Measurements from ENCODE around the gene PAQR4.

DNA sequence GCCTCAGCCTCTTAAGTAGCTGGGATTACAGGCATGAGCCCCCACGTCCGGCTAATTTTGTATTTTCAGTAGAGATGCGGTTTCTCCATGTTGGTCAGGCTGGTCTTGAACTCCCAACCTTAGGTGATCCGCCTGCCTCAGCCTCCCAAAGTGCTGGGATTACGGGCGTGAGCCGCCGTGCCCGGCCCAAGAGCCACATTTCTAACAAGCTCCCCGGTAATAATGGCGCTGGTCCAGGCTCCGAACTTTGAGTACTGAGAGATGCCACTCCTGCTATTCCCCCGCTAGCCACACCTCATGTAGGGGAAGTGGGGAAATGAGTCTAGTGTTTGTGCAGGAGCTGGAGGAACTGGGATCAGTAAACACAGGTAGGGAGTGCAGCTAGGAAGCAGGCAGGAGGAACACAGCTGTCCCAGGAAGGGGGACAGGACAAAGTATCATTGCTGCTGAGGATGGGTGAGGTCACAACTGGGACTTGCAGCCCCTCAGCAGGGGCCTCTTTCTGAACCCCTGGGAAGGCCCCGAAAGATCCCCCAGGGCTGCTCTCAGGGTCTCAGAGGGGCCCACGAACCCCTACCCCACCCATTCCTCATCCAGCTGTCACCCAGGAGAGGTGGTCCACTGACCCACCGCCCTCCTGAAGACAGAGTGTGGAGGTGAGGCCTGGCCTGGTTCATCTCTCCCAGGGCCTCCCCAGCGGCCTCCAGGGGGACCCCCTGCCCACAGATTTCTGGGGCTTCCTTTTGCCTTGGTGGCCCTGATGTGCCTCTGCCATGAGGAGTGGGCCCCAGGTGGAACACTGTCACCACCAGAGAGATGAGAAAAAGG lies 8.8 kb upstream of the PAQR4 start:
- TF ChIP-seq, protein P1, sequence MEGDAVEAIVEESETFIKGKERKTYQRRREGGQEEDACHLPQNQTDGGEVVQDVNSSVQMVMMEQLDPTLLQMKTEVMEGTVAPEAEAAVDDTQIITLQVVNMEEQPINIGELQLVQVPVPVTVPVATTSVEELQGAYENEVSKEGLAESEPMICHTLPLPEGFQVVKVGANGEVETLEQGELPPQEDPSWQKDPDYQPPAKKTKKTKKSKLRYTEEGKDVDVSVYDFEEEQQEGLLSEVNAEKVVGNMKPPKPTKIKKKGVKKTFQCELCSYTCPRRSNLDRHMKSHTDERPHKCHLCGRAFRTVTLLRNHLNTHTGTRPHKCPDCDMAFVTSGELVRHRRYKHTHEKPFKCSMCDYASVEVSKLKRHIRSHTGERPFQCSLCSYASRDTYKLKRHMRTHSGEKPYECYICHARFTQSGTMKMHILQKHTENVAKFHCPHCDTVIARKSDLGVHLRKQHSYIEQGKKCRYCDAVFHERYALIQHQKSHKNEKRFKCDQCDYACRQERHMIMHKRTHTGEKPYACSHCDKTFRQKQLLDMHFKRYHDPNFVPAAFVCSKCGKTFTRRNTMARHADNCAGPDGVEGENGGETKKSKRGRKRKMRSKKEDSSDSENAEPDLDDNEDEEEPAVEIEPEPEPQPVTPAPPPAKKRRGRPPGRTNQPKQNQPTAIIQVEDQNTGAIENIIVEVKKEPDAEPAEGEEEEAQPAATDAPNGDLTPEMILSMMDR (IDR thresholded peaks at IDR 0.05 in 2 of 3, conservative IDR thresholded peaks at IDR 0.05 in 1 of 3; ENCODE audit: control insufficient read depth in 2 of 3, extremely low read depth in 1 of 3, insufficient read depth in 1 of 3, low read depth in 3 of 3, low read length in 3 of 3): no peak
- TF ChIP-seq IKZF1 (conservative IDR thresholded peaks at IDR 0.05): no peak
- no peak for TF ChIP-seq HCFC1 (IDR thresholded peaks at IDR 0.05; ENCODE audit: low read length)
- TF ChIP-seq, protein P2, sequence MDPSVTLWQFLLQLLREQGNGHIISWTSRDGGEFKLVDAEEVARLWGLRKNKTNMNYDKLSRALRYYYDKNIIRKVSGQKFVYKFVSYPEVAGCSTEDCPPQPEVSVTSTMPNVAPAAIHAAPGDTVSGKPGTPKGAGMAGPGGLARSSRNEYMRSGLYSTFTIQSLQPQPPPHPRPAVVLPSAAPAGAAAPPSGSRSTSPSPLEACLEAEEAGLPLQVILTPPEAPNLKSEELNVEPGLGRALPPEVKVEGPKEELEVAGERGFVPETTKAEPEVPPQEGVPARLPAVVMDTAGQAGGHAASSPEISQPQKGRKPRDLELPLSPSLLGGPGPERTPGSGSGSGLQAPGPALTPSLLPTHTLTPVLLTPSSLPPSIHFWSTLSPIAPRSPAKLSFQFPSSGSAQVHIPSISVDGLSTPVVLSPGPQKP (IDR thresholded peaks at IDR 0.05; ENCODE audit: low read depth, low read length): no peak
- no peak for TF ChIP-seq POLR2AphosphoS5 (IDR thresholded peaks at IDR 0.05; ENCODE audit: low read length)
- no peak for TF ChIP-seq JUND (IDR thresholded peaks at IDR 0.05; ENCODE audit: low read depth, low read length)
- no peak for TF ChIP-seq HDAC2 (IDR thresholded peaks at IDR 0.05)
- TF ChIP-seq IRF4 (IDR thresholded peaks at IDR 0.05; ENCODE audit: low read depth, low read length): no peak
- no peak for TF ChIP-seq EP300 (IDR thresholded peaks at IDR 0.05; ENCODE audit: borderline replicate concordance in 1 of 2, control insufficient read depth in 1 of 2, low read depth in 2 of 2, low read length in 2 of 2)
